RWPE2 (cell line): ENCODE data around the gene LIN7A.
A peak's percentile ranks its signal among the peaks of the same experiment; 100 is the strongest.

Source experiments
- ATAC-seq: fragments of 200-7000 bp; cut with Tn5 transposase; 3 replicates; pipeline ENCODE4 v1.9.1; 2021; ENCODE audit warnings: low read depth
- DNase-seq: peaks from one replicate; pipeline ENCODE4 v3.0.0-alpha.2; 2020; ENCODE audit warnings: low spot score
- H3K27ac ChIP-seq: fragments of 450-650 bp; 2 replicates; pipeline ENCODE4 v1.5.1; 2017; ENCODE audit warnings: mild to moderate bottlenecking; ENCODE audit not compliant: poor library complexity, severe bottlenecking
- H3K27me3 ChIP-seq: fragments of 250-450 bp; sonication (Bioruptor Pico); 2 replicates; pipeline ENCODE4 v1.5.1; 2021; ENCODE audit warnings: mild to moderate bottlenecking, moderate library complexity; ENCODE audit not compliant: insufficient read depth, poor library complexity, severe bottlenecking
- H3K36me3 ChIP-seq: fragments of 250-450 bp; sonication (Bioruptor Pico); 2 replicates; pipeline ENCODE4 v1.5.1; 2020; ENCODE audit warnings: low read depth, mild to moderate bottlenecking, moderate library complexity
- H3K4me1 ChIP-seq: fragments of 250-450 bp; sonication (Bioruptor Pico); 2 replicates; pipeline ENCODE4 v1.5.1; 2021; ENCODE audit warnings: mild to moderate bottlenecking, moderate library complexity; ENCODE audit not compliant: insufficient read depth, poor library complexity, severe bottlenecking
- H3K4me3 ChIP-seq: fragments of 250-450 bp; sonication (Bioruptor Pico); 2 replicates; pipeline ENCODE4 v1.5.1; 2021; ENCODE audit warnings: mild to moderate bottlenecking, moderate library complexity; ENCODE audit not compliant: severe bottlenecking
- H3K9me3 ChIP-seq: fragments of 250-450 bp; sonication (Bioruptor Pico); 2 replicates; pipeline ENCODE4 v1.5.1; 2021; ENCODE audit warnings: mild to moderate bottlenecking, moderate library complexity; ENCODE audit not compliant: severe bottlenecking
- CTCF ChIP-seq: fragments of 450-650 bp; IDR thresholded peaks from one replicate; pipeline ENCODE4 v1.5.1; 2017; ENCODE audit warnings: mild to moderate bottlenecking, moderate library complexity; ENCODE audit not compliant: poor library complexity, severe bottlenecking

The LIN7A gene

GRCh38 chr12:80937391-80938238 is at the start of gene LIN7A:
LIN7A (minus strand) TSS chr12:80937934; CDS start chr12:80937722, 212 bp downstream.
- no peaks in the 10 kb centered on the region for H3K36me3 ChIP-seq
- H3K27ac ChIP-seq = no peak within 1 kb of the TSS
- H3K9me3 ChIP-seq = no peaks in the 10 kb centered on the region
- H3K27me3 ChIP-seq = peaks cover 58% of the 10 kb centered on the region
- H3K4me1 ChIP-seq = no peaks in the 10 kb centered on the region
- DNase-seq = no peak
- no peak for TF ChIP-seq CTCF
- peak; percentile 37 for ATAC-seq
- H3K4me3 ChIP-seq = peak within 1 kb of the TSS; percentile 28

GRCh38 chr12:80986224-80986623 is 48.5 kb upstream of the LIN7A start:
- no peak for ATAC-seq
- Histone ChIP-seq H3K27me3 (no peaks in the 10 kb centered on the region), H3K4me3 (no peak overlapping the region), H3K4me1 (no peaks in the 10 kb centered on the region), H3K9me3 (no peaks in the 10 kb centered on the region), H3K36me3 (no peaks in the 10 kb centered on the region), H3K27ac (no peak overlapping the region)
- no peak for TF ChIP-seq CTCF
- no peak for DNase-seq

GRCh38 chr12:80979816-80980215 is 42.1 kb upstream of the LIN7A start:
- Histone ChIP-seq H3K9me3 (no peaks in the 10 kb centered on the region), H3K4me3 (no peak overlapping the region), H3K36me3 (no peaks in the 10 kb centered on the region), H3K27me3 (no peaks in the 10 kb centered on the region), H3K4me1 (no peaks in the 10 kb centered on the region), H3K27ac (no peak overlapping the region)
- no peak for DNase-seq
- no peak for TF ChIP-seq CTCF
- no peak for ATAC-seq

GRCh38 chr12:80979251-80979650 is 41.5 kb upstream of the LIN7A start:
- Histone ChIP-seq H3K4me1 (no peaks in the 10 kb centered on the region), H3K36me3 (no peaks in the 10 kb centered on the region), H3K4me3 (no peak overlapping the region), H3K9me3 (no peaks in the 10 kb centered on the region), H3K27me3 (no peaks in the 10 kb centered on the region), H3K27ac (no peak overlapping the region)
- ATAC-seq (no peak), DNase-seq (no peak)
- no peak for TF ChIP-seq CTCF

GRCh38 chr12:80977346-80977745 is 39.6 kb upstream of the LIN7A start:
- H3K27ac ChIP-seq = no peak overlapping the region
- no peaks in the 10 kb centered on the region for H3K27me3 ChIP-seq
- H3K4me3 ChIP-seq = no peak overlapping the region
- H3K36me3 ChIP-seq = no peaks in the 10 kb centered on the region
- no peaks in the 10 kb centered on the region for H3K9me3 ChIP-seq
- DNase-seq (no peak), ATAC-seq (no peak)
- no peak for TF ChIP-seq CTCF
- no peaks in the 10 kb centered on the region for H3K4me1 ChIP-seq
